Stimulated activated CD4-positive, alpha-beta T cell treated with anti-CD3 and anti-CD28 coated beads, Interleukin-2, amount 100 ng/mL, for 24 hours (primary cell): Measurements from ENCODE around the gene CCL18.
"Not testable (repeated sequence)": the region's sequence is repeated elsewhere in the genome, so short reads cannot be mapped to it uniquely, and the experiment has no call there.

ENCODE experiments used
- DNase-seq, 2 donors: peaks; one replicate each; pipeline ENCODE4 v3.0.0-alpha.2; 2020

The CCL18 gene, protein sequence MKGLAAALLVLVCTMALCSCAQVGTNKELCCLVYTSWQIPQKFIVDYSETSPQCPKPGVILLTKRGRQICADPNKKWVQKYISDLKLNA

DNA sequence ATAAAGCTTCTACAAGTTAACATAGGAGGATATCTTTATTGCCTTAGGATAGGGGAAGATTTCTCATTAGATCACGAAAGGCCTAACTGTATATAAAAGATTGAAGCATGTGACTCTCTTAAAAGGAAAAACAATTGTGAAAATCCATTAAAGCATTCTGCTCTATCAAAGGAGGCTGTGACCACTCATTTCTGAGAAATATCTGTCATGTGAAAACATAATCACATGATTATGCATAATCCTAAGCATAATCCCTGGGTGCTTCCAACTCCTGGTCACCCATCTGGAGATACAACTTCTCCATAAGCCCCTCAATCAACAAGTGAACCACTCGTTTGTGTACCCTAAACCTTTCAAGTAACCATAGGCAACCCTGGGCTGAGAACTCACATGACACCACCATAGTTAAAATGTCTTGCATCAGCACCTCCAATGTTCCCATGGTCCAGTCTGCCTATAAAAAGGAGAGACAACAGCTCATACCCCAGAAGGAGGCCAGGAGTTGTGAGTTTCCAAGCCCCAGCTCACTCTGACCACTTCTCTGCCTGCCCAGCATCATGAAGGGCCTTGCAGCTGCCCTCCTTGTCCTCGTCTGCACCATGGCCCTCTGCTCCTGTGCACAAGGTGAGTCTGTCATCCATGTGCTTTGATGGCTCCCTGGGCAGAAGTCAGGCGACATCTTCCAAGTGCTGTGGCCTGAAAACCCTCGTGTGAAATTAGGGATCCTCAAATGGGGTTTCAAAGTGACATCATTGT lies at the start of gene CCL18:
Gene CCL18, plus strand, starts transcription at position 487 of the 756 bp plus-strand sequence. Its CDS starts 71 bp downstream, at position 558.
- no peak for DNase-seq

DNA sequence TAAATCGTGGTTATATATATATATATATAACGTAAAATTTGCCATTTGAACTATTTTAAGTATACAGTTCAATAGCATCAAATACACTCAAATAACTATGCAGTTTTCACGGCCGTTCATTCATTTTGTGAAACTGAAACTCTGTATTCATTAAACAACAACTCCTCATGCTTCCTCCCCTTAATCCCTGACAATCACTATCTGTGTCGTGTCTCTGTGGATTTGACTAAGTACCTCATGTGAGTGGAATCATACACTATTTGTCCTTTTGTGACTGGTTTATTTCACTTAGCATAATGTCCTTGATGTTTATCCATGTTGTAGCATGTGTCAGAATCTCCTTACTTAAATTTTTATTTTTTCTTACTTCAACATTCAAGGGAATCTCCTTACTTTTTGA lies 49.1 kb upstream of the CCL18 start:
- no peak for DNase-seq

DNA sequence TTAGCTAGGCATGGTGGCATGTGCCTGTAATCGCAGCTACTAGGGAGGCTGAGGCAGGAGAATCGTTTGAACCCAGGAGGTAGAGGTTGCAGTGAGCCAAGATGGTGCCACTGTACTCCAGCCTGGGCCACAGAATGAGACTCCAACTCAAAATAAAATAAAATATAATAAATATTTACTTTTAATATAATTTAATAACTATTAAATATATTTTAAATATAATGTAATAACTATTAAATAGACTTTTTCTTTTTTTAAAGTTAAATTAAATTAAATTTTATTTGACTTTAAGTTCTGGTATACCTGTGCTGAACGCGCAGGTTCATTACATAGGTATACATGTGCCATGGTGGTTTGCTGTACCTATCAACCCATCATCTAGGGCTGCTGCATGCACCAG lies 48.2 kb upstream of the CCL18 start:
- DNase-seq: not testable (repeated sequence)

DNA sequence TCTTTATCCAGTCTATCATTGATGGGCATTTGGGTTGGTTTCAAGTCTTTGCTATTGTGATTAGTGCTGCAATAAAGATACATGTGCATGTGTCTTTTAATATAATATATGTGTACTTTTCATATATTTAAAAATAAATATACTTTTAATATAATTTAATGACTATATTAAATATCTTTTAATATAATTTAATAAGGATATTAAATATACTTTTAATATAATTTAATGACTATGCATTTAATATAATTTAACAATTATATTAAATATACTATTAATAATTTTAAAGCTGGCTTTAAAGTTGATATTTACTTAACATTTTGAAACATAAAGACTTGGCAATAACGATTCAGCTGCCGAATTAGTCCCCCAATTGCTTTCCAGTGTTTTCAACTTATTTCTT lies 47.5 kb upstream of the CCL18 start:
- DNase-seq: no peak

DNA sequence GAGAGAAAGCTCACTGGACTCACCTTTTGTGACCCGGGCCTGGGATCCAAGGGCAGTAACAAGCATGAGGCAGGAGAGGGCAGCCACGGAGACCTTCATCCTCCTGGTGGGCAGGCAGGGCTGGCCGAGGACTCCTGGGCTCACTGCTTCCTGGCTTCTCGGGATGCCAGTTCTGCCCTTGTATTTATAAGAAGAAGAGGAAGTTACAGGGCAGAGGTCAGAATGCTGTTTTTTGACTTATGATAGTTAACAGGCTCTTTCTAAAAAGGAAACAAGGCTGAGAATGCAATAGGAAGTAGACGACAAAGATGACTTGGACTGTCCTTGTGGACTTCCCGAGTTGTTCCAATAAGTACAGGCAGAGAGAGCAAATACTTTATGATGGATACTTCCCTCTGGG lies 46.3 kb upstream of the CCL18 start, which contains the start of gene CCL23:
Gene CCL23, minus strand, starts transcription at position 174 of the 400 bp plus-strand sequence. Its CDS starts 75 bp downstream, at position 99.
- DNase-seq: no peak

DNA sequence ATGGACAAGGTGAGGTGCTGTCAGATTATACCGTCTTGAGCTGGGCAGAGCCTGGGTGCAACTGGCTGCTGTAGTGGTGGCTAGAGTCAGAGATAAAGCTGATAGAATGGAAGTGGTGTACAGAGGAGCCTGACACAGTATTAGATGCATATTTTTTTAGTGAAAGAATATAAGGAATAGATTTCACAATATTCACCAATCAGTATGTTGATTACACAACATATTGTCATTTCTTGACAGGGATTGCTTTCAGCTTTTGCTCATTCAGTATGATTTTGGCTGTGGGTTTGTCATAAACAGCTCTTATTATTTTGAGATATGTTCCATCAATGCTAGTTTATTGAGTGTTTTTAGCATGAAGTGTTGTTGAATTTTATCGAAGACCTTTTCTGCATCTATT lies 44.6 kb upstream of the CCL18 start:
- no peak for DNase-seq

DNA sequence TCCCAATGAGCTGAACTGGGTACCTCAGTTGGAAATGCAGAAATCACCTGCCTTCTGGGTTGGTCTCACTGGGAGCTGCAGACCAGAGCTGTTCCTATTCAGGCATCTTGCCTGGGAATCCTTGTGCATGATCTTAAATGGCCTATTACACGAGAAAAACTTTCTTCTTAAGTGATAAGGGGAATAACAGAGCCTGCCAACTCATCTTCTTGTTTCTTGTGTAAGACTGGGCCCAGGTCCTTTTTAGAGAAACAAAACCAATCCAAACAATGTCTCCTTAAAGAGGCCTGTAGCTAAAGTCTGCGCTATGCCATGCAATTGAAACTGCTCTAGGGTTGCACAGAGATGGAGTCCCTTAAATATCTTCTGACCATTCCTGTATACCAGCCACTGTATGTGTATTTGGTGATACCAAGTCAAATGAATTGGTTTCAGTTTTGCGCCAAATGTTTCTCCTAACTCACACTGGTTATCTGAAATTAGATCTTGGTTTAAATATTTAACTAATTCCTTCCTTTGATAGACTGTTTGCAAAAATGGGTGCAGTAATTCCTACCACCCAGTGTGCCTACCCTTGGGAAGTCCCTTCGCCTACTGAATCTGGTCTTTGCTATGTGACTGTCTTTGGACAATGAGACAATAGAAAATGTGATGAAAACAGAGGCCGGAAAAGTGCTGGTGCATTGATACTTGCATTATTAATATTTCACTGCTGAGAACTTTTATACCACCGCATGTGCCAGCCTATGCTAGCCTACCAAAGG lies 39.8 kb upstream of the CCL18 start:
- no peak for DNase-seq

DNA sequence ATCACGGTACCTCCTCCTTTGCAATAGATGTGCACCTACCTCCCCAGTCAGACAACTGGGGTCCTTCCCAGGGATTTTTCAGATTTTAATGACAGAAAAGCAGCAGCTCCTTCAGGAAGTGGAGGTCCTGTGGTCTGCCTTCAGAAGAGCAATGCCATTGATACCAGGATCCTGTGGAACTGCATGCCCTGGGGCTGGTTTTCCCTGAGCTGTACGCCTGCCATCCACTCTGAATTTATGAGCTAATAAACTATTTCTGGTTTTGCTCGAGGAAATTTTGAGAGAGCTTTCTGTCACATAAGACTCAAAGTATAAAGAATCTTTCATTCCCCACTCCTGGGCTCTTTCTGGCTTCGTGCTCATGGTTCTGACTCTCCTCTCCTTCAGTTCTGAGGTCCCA lies 36.3 kb upstream of the CCL18 start:
- no peak for DNase-seq

DNA sequence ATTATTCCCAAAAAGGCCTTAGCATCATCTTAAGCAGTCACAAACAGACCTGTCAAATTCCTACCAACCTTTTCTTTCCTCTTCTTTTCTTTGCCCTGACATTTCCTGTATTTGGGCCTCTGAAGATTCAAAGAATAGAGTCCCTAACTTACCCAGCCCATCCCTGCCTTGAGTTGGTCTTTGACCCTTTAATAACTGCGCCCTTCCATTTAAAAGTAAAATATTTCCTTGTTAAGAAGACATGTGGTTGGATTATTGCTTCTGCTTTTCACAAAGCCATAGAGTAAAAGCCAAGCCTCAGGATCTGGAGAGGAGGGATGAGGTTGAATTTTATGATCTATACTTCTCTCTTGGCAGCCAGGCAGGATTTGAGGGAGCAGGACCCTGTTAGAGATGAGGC lies 33.1 kb upstream of the CCL18 start:
- DNase-seq: no peak

DNA sequence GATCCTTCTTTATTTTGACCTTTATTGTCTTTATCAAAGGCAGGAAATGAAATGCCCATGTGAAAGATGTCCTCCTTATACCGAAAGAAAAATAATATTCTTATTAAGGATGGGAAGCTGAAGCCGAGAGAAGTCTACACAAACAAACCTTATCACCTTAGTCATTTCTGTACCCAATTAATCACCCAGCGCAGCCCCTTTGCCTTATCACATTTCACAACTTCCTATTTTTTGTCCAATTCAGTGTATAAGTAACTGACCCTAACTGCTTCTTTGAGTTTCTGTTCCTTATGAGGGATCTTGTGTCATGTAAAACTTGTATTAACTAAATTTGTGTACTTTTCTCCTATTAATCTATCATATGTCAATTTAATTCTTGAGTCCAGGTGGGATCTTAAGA lies 29.9 kb upstream of the CCL18 start:
- no peak for DNase-seq

DNA sequence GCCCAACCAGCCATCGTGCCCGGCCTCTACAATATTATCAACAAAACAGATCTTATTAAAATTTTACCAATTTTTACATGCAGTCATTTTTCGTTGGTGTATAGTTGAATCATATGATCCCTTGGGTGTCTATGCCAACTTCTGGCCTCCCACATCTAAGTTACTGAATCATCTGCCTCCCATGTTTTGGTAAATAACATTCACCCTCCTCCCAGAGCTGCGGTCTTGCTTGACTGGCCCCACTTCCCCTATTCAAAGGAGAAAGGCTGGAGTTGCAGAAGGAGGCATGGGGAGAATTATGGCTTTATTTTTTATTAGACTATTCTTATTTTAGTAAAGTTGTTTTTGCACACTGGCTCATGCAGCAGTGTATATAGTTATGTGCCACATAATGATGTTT lies 27.8 kb upstream of the CCL18 start:
- no peak for DNase-seq

DNA sequence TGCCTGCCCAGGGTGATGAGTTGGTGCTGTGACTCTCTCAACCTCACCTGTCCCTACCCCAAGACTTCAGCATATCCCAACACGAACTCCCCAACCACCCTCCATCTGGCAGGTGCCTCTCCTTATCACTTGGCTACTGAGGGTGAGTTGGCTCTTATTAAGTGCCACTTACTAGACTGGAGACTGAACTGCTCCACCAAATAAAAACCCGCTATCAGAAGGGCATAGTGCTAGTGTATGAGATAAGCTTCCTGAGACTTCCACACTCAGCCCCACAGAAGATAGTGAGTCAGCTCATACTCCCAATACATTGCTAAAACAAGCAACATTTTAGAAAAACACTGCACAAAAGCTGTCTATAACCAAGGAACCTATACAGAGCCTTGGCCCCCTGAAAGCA lies 16.0 kb upstream of the CCL18 start:
- DNase-seq: no peak

DNA sequence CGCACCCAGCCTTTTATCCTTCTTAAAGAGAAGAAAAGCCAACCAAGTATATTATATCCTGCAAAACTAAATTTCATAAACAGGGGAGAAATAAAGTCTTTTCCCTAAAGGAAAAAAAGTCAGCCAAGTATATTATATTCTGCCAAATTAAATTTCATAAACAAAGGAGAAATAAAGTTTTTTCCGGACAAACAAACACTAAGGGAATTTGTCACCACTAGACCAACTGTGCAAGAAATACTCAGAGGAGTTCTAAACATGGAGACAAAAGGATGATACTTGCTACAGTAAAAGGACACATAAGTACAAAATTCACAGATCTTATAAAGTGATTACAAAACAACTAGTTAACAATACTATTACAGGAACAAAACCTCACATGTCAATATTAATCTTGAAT lies 14.4 kb upstream of the CCL18 start:
- DNase-seq: no peak

DNA sequence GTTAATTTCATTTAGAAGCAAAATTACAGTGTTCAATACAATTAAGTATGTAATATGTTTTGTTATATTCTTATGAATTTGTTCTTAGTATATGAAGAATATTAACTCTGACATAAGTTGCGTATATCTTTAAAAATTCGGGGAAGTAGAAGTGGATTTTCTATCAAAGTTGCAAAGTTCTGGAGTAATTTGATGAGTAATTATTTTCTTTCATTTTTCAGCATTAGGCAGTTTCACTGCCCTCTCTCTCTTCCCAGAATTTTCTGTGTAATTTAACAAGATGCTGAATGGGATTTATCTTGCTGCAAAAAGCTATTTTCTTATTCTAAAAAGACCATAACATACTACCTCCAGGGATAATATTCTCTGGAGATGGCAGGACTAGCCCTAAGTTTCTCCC lies 8.9 kb upstream of the CCL18 start:
- DNase-seq: no peak

DNA sequence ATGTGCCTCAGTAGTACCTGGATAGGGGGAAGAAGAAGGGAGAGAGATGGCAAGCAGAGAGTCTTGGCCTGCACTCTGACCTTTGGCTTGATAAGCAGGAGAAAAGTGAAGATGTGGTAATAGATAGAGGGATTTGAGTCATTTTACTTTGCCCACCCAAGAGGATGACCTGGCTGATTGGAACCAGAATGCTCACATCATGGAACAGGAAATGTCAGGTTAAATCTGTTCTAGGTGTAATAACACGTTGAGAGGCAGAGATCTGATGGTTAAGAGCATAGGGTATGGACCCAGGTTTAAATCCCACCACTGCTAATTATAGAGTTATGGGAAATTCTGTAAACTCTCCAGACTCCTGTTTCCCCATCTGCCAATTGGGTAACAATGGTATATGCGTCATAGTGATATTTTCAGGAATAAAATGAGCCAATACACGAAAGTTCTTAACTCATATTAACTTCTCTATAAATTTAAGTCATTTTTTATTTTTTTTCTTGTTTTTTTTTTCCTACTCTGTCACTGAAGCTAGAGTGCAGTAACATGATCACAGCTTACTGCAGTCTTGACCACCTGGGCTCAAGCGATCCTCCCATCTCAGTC lies 8.1 kb upstream of the CCL18 start:
- no peak for DNase-seq

DNA sequence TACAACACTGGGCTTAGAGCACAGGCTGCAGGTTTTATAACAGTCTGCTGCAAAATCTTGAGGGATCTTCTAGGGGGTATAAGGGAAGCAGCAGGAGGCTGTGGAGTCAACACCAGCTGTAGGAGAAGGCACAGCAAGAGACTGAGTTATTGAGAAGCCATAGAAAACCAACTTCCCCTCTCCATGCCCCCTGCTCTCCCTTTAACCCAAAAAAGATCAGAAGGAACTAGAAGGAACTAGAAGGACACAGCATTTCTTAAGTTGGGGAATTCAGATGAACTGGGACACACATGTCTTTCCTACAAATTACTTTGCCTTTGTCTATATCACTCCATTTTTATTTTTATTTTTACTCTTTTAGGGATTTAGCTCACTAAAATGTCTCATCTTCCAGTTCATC lies 6.2 kb upstream of the CCL18 start:
- DNase-seq: no peak

DNA sequence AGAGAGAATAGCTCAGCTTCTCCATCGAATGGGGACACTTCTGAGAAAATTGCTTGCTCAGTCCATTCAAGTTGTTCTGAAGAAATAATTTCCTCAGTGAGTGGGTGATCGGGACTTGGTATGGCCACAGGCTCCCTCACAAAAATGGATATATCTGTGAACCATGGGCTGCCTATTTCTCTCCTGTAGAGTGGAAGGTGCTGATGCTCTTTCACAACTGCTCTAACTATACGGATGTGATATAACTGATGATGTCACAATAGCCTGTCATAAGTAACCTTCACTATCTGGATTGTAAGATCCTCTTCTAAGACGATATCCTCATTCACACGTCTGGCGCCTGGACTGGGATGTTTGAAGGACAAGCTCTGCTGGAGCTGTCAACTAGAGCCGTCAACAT lies 4.7 kb upstream of the CCL18 start:
- no peak for DNase-seq

DNA sequence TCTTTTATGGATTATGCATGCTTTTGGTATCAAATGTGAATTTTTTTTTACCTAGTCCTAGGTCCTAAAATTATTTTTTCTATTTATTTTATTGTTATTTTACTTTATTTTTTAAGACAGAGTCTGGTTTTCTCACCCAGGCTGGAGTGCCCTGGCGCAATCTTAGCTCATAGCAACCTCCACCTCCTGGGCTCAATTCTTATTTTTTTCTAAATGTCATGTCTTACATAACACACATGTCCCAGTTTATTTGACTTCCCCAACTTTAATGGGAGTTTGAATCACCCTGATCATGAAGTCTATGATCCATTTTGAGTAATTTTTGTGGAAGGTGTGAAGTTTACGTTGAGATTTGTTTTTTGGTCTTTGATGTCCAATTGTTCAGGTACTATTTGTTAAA lies 3.3 kb upstream of the CCL18 start:
- DNase-seq: no peak

DNA sequence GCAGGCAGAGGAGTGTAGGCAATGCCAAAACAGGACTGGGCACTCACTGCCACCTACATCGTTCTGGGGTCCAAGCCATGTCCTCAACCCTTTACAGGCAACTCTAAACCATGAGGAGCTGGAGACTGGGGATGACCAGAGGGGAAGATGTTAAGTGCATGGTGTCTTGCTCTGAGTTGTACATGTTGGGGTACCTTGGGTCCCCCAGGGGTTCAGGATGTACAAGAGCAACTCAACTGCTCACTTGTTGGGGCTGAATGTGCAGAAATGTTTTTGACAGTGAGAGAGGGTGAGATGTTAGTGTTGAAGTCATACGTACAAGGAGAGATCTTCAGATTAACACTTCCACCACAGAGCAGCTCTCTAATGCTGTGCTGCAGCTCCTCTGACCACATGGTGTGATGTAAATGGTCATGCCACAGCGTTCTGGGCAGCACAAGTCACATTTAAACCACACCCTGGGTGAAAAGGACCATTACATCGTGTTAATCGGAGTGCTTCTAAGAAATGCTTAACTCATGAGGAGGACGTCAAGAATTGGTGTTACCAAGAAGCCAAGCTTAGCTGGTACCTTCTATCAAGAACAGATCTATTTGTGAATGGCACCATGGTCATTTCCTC lies 2.4 kb downstream of the CCL18 start:
- DNase-seq: no peak

DNA sequence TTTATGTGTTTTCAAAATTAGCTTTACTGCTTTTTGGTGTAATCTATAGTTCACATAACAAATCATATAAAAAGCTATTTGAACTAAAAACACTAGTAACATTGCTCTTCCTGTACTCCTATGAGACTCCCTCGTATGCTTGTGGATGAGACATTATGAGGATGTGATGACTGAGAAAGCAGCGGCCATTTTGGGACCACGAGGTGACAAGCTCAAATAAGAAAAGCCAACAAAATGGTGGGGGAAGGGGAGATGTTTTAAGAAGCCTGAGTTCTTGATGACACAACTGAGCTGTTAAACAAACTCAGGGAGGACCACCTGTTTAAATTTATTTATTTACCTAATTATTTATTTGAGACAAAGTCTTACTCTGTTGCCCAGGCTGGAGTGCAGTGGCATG lies 4.5 kb downstream of the CCL18 start:
- DNase-seq: no peak

DNA sequence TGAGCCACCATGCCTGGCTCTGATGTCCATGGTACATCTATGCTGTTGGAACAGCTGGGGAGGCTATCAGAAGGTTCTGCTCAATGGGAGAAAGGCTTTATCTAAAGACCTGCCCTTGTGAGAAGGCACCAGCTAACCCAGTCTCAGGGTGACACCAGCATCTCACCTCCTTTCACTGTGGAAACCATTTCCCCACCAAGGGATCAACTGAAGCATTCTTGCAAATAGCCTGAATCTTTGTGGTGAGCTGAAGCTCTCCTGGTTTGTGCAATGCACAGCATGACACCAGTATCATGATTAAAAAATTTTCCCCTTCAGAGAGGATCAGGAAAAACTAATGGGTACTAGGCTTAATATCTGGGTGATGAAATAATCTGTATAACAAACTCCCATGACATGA lies 5.1 kb downstream of the CCL18 start:
- no peak for DNase-seq

DNA sequence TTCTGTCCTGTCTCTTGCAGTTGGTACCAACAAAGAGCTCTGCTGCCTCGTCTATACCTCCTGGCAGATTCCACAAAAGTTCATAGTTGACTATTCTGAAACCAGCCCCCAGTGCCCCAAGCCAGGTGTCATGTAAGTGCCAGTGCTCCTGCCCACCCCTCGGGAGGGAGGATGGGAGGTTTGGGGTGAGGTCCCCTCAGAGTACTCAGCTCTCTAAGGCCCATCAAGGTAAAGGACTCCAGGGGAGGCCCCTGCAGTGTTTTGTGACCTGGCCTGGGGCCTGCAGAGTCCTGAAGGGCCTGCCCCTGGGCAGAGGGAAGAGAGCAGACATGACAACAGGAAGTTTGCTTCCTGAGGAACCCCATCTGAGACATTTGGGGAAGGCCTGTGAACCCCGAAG lies 6.4 kb downstream of the CCL18 start:
- no peak for DNase-seq

DNA sequence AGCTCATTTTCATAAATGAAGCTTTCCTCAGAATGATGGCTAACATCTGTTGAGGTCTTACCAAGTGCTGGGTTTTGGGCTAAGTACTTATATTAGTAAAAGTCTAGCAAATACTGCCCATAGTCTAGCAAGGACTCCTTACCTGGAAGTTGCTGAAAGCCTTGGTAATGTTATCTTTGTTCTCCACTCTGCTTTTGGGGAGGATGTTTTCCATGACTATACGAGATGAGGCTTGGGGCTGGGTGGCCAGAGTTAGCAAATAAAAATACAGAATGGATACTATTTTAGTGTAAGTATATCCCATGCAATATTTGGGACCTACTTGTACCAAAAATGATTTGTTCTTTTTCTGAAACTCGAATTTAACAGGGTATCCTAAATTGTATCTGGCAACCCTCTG lies 7.7 kb downstream of the CCL18 start:
- DNase-seq: no peak
